ENCODE results near the gene KCNG2. TPM values are rescaled to one million over a fixed set of nuclear protein-coding genes. Genes with fewer than 3 reads are reported as not detected.

The KCNG2 gene
- total and polyA plus RNA-seq, 2 of the 8 experiments (the other 6 are each of a cell fraction or from before 2014, with no cell fraction given) = 0.19 to 0.74 TPM

DNA sequence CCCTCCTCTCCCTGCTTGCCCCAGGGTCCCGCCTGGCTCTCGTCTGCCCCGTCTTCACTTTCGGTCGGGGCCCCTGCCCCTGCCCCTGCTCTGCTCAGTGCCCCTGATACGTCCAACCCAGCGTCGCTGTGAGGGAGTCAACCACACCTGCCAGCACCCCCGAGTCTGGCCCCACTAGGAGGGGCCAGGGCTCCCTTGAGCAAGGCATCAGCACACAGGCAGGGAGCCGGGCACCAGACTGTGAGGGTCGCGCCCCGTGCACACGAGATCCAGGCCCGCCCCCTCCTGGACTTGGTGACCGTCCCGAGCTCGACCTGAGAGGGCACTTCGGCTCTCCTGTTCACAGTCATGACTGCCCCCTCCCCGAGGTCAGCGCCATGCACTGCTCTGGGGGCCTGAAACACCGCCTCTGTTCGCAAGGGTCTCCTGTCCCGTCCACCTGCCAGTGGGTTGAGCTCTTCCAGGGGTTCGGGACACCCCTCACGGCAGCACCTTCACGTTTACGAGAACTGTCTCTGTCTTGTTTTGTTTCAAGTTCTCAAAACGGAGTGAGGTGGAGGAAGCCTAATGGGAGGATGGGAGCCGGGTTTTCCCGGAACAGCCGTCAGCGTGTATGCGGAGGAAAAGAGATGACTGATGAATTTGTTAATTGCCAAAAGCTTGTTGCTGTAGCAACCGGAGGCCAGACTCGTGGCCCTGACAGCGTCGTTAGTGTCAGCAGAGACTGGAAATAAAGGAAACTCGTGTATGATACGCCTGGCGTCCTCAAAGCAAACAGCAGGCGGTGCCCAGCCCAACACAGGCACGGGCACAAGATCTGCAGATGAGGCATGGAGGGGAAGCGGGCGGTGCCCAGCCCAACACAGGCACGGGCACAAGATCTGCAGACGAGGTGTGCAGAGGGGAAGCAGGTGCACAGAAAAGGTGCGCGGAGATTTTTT is 48.2 kb upstream of the KCNG2 start (continued):
- TF ChIP-seq NANOG (IDR thresholded peaks at IDR 0.05; ENCODE audit: insufficient read depth, low read depth, low read length, poor library complexity, severe bottlenecking) (no peak), RFX5 (IDR thresholded peaks at IDR 0.05; ENCODE audit: borderline replicate concordance, low read depth, low read length) (no peak), CHD1 (IDR thresholded peaks at IDR 0.05; ENCODE audit: low read depth, low read length) (no peak), ASH2L (IDR thresholded peaks at IDR 0.05; ENCODE audit: low read length) (no peak)

All from H1 (cell line).